Upper lobe of left lung (tissue), 6 donors: ENCODE measurements around the gene FBRSL1. TPM values are rescaled to one million over a fixed set of nuclear protein-coding genes. Genes with fewer than 3 reads are reported as not detected.

Source experiments
- ATAC-seq, 2 donors: fragments of 200-7000 bp; cut with Tn5 transposase; one replicate each; pipeline ENCODE4 v1.9.1; 2022; ENCODE audit warnings: mild to moderate bottlenecking in 2 of 2, moderate library complexity in 2 of 2; ENCODE audit not compliant: low FRiP score in 2 of 2
- DNase-seq, 2 donors: peaks; one replicate each; pipeline ENCODE4 v3.0.0-alpha.2; 2019 to 2020
- H3K27ac ChIP-seq, 4 donors: fragments of 200-600 bp; sonication (generic); one replicate each; pipeline ENCODE4 v1.5.1; 2016 to 2019
- H3K27me3 ChIP-seq, 4 donors: fragments of 200-600 bp; sonication (generic); one replicate each; pipeline ENCODE4 v1.5.1; 2017 to 2019
- H3K36me3 ChIP-seq, 4 donors: fragments of 200-600 bp; sonication (generic); one replicate each; pipeline ENCODE4 v1.5.1; 2016 to 2019
- H3K4me1 ChIP-seq, 4 donors: fragments of 200-600 bp; sonication (generic); one replicate each; pipeline ENCODE4 v1.5.1; 2018 to 2019
- H3K4me3 ChIP-seq, 4 donors: fragments of 200-600 bp; sonication (generic); one replicate each; pipeline ENCODE4 v1.5.1; 2017 to 2019; ENCODE audit warnings: mild to moderate bottlenecking in 2 of 4, moderate library complexity in 1 of 4
- H3K9me3 ChIP-seq, 4 donors: fragments of 200-600 bp; sonication (generic); one replicate each; pipeline ENCODE4 v1.5.1; 2018 to 2019
- CTCF ChIP-seq, 6 experiments: fragments of 450-650 bp in 4 of 6; fragments of 200-600 bp in 2 of 6; sonication (generic) in 2 of 6; IDR thresholded peaks; one replicate each; pipeline ENCODE4 v1.5.1; 2016 to 2019; ENCODE audit warnings: antibody characterized with exemption in 6 of 6
- EP300 ChIP-seq, 4 donors: sonication (generic); formaldehyde crosslinking; IDR thresholded peaks; one replicate each; pipeline ENCODE4 v1.5.1; 2017; ENCODE audit warnings: antibody characterized with exemption in 4 of 4, control low read depth in 2 of 4
- POLR2A ChIP-seq, 4 donors: fragments of 450-650 bp; IDR thresholded peaks; one replicate each; pipeline ENCODE4 v1.5.1; 2016 to 2017; ENCODE audit warnings: antibody characterized with exemption in 4 of 4, mild to moderate bottlenecking in 2 of 4
- POLR2AphosphoS5 ChIP-seq, 2 donors: sonication (generic); formaldehyde crosslinking; IDR thresholded peaks; one replicate each; pipeline ENCODE4 v1.5.1; 2017; ENCODE audit warnings: antibody characterized with exemption in 2 of 2
- WGBS, 2 donors: methylation state at CpG; one replicate each; pipeline ENCODE4 v1.1.5; 2017 to 2018; 5-methylcytosine and 5-hydroxymethylcytosine counted together
- total RNA-seq, 6 donors: library from RNA; depleted of rRNA in 4 of 6; stranded (reverse); fragments of >200 nt in 4 of 6; gene quantifications; one replicate each; pipeline versions ENCODE4 v1.1.0 to v1.2.1, GENCODE V29; 2016 to 2021
- donor health status: DM: no; HTN: no; CAD: no; lungs with moderate emphysema.
- donor health status: DM: no; HTN: yes; CAD: no; lungs with severe emphysema.

Gene FBRSL1
- total RNA-seq, 6 donors from 2014 or later = 16.0 to 53.0 (median 44.1) TPM

GRCh38 chr12:132494294-132495164, 4.6 kb downstream of the FBRSL1 start:
- Histone ChIP-seq H3K4me1 (peaks cover 60 to 89% (median 74%) of the 10 kb centered on the region in 4 donors), H3K27me3 (no peaks in the 10 kb centered on the region), H3K9me3 (no peaks in the 10 kb centered on the region), H3K36me3 (no peaks in the 10 kb centered on the region), H3K27ac (peak overlapping the region in 2 of 4 donors; percentile 1 to 11), H3K4me3 (no peak overlapping the region)
- ATAC-seq = no peak
- DNase-seq = peak in 1 of 2 donors; percentile 75
- TF ChIP-seq POLR2A (IDR thresholded peaks at IDR 0.05) = no peak
- no peak for TF ChIP-seq EP300 (IDR thresholded peaks at IDR 0.05)
- WGBS, 2 donors = 67 to 71% methylated on average over 15 to 24 of the region's 25 CpGs

GRCh38 chr12:132495165-132495544, 5.2 kb downstream of the FBRSL1 start:
- Histone ChIP-seq H3K4me3 (no peak overlapping the region), H3K27ac (no peak overlapping the region), H3K27me3 (no peaks in the 10 kb centered on the region), H3K9me3 (no peaks in the 10 kb centered on the region), H3K4me1 (peaks cover 66 to 95% (median 77%) of the 10 kb centered on the region in 4 donors), H3K36me3 (no peaks in the 10 kb centered on the region)
- no peak for ATAC-seq
- TF ChIP-seq POLR2AphosphoS5 (IDR thresholded peaks at IDR 0.05) = no peak
- no peak for TF ChIP-seq POLR2A (IDR thresholded peaks at IDR 0.05)
- no peak for TF ChIP-seq EP300 (IDR thresholded peaks at IDR 0.05)
- TF ChIP-seq CTCF (IDR thresholded peaks at IDR 0.05) = no peak
- peak in 1 of 2 donors; percentile 76 for DNase-seq
- 80% methylated on average over 5 of the region's 9 CpGs; no CpG with 5 or more reads in 1 of the 2 donors for WGBS, 2 donors

GRCh38 chr12:132495629-132496357, 5.8 kb downstream of the FBRSL1 start:
- WGBS, 2 donors = 67 to 78% methylated on average over 24 to 28 of the region's 31 CpGs
- ATAC-seq (no peak), DNase-seq (peak in 1 of 2 donors; percentile 79)

GRCh38 chr12:132496358-132496669, 6.4 kb downstream of the FBRSL1 start:
- Histone ChIP-seq H3K4me3 (no peak overlapping the region), H3K36me3 (no peaks in the 10 kb centered on the region), H3K9me3 (no peaks in the 10 kb centered on the region), H3K27ac (no peak overlapping the region), H3K4me1 (peaks cover 73 to 99% (median 81%) of the 10 kb centered on the region in 4 donors), H3K27me3 (no peaks in the 10 kb centered on the region)
- TF ChIP-seq CTCF (IDR thresholded peaks at IDR 0.05) (no peak), EP300 (IDR thresholded peaks at IDR 0.05) (no peak), POLR2AphosphoS5 (IDR thresholded peaks at IDR 0.05) (no peak), POLR2A (IDR thresholded peaks at IDR 0.05) (no peak)
- WGBS, 2 donors = 88 to 89% methylated on average over 10 of the region's 10 CpGs
- DNase-seq (no peak), ATAC-seq (no peak)

More at GRCh38 chr12:132495629-132496357, 5.8 kb downstream of the FBRSL1 start:
- no peaks in the 10 kb centered on the region for H3K27me3 ChIP-seq
- TF ChIP-seq POLR2AphosphoS5 (IDR thresholded peaks at IDR 0.05) (no peak), EP300 (IDR thresholded peaks at IDR 0.05) (no peak), POLR2A (IDR thresholded peaks at IDR 0.05) (no peak), CTCF (IDR thresholded peaks at IDR 0.05) (no peak)
- H3K4me1 ChIP-seq = peaks cover 71 to 99% (median 81%) of the 10 kb centered on the region in 4 donors
- no peak overlapping the region for H3K27ac ChIP-seq
- no peak overlapping the region for H3K4me3 ChIP-seq
- no peaks in the 10 kb centered on the region for H3K36me3 ChIP-seq
- no peaks in the 10 kb centered on the region for H3K9me3 ChIP-seq

- TF ChIP-seq CTCF (IDR thresholded peaks at IDR 0.05) (no peak), POLR2AphosphoS5 (IDR thresholded peaks at IDR 0.05) (no peak), POLR2A (IDR thresholded peaks at IDR 0.05) (no peak), EP300 (IDR thresholded peaks at IDR 0.05) (no peak)
- Histone ChIP-seq H3K36me3 (no peaks in the 10 kb centered on the region), H3K27ac (no peak overlapping the region), H3K27me3 (no peaks in the 10 kb centered on the region), H3K9me3 (no peaks in the 10 kb centered on the region), H3K4me3 (no peak overlapping the region), H3K4me1 (peaks cover 69 to 99% (median 80%) of the 10 kb centered on the region in 4 donors)
- peak in 1 of 2 donors; percentile 80 for DNase-seq
- ATAC-seq = no peak
- WGBS, 2 donors = 92 to 96% methylated on average over 13 to 27 of the region's 27 CpGs
These were observed 6.8 kb downstream of the FBRSL1 start for GRCh38 chr12:132496710-132497109.
